HCT116 (cell line): ENCODE results near the gene RNF207. TPM values are rescaled to one million over a fixed set of nuclear protein-coding genes. Genes with fewer than 3 reads are reported as not detected.

Experiments used
- ATAC-seq: fragments of 200-7000 bp; cut with Tn5 transposase; 2 replicates; pipeline ENCODE4 v1.9.1; 2020; ENCODE audit warnings: mild to moderate bottlenecking, moderate library complexity
- BruUV-seq: library from RNA; stranded (reverse); fragments of 400-500 nt; replicated peaks from 2 replicates; lab custom pipeline; 2021; lab: Mats Ljungman, UMichigan
- CTCF ChIA-PET: fragments of 300-600 bp; sonication (Branson Sonifier 250); formaldehyde crosslinking; loops from one replicate; lab custom pipeline; 2021; ENCODE audit warnings: antibody characterized with exemption; lab: Charles Lee
- POLR2A ChIA-PET: fragments of 300-600, 350-600 bp; sonication (Branson Sonifier 250); formaldehyde crosslinking; loops from one replicate; lab custom pipeline; 2021; ENCODE audit warnings: antibody characterized with exemption; lab: Charles Lee
- RAD21 ChIA-PET, 2 experiments: fragments of 300-600 bp; sonication (Branson Sonifier 250); formaldehyde crosslinking; loops; one replicate each; lab custom pipeline; 2023; ENCODE audit warnings: low total read pairs in 2 of 2; ENCODE audit not compliant: uncharacterized antibody in 2 of 2, unreplicated experiment in 2 of 2, low non-redundant PET in 1 of 2; lab: Charles Lee
- DNase-seq: peaks from one replicate; pipeline ENCODE4 v3.0.0-alpha.2; 2010; ENCODE audit warnings: low read depth, low spot score
- H2AFZ ChIP-seq: fragments of 200-600 bp; shearing (Covaris generic), sonication (generic); 2 replicates; pipeline ENCODE4 v1.6.1; 2017; ENCODE audit warnings: low read depth, mixed run types, mixed read lengths, antibody characterized with exemption, low read length; ENCODE audit not compliant: poor library complexity, severe bottlenecking
- H3K27ac ChIP-seq: 2 replicates; pipeline ENCODE4 v1.5.1; 2012; ENCODE audit warnings: low read depth, low read length
- H3K27me3 ChIP-seq: fragments of 200-600 bp; sonication (generic); 2 replicates; pipeline ENCODE4 v1.6.1; 2016; ENCODE audit warnings: mixed run types, low read length, mixed read lengths; ENCODE audit not compliant: insufficient read depth
- H3K36me3 ChIP-seq, 2 experiments: fragments of 200-500 bp in 1 of 2; fragments of 200-600 bp in 1 of 2; sonication (Bioruptor generic) in 1 of 2; sonication (generic) in 1 of 2; 2 replicates each; pipeline versions ENCODE4 v1.5.1 to v1.6.1; 2014 to 2016; ENCODE audit warnings: low read length in 2 of 2, inconsistent platforms in 1 of 2, mixed read lengths in 1 of 2, mixed run types in 1 of 2; ENCODE audit not compliant: insufficient read depth in 2 of 2, control insufficient read depth in 1 of 2
- H3K4me1 ChIP-seq, 2 experiments: fragments of 200-600 bp in 1 of 2; sonication (generic) in 1 of 2; 2 replicates each; pipeline versions ENCODE4 v1.5.1 to v1.6.1; 2012 to 2017; ENCODE audit warnings: low read length in 2 of 2, inconsistent platforms in 1 of 2, mild to moderate bottlenecking in 1 of 2, mixed read lengths in 1 of 2, mixed run types in 1 of 2, moderate library complexity in 1 of 2; ENCODE audit not compliant: insufficient read depth in 2 of 2, control insufficient read depth in 1 of 2
- H3K4me2 ChIP-seq: fragments of 200-600 bp; sonication (generic); 2 replicates; pipeline ENCODE4 v1.6.1; 2017; ENCODE audit warnings: mixed run types, low read length, mixed read lengths
- H3K4me3 ChIP-seq, 2 experiments: fragments of 200-600 bp in 1 of 2; sonication (generic) in 1 of 2; replicated peaks in 1 of 2; 2 replicates each; pipeline ENCODE4 v1.5.1; 2011 to 2016; ENCODE audit warnings: low read length in 2 of 2, control low read depth in 1 of 2, low read depth in 1 of 2, mild to moderate bottlenecking in 1 of 2, mixed read lengths in 1 of 2, mixed run types in 1 of 2
- H3K79me2 ChIP-seq: fragments of 200-600 bp; sonication (generic); 2 replicates; pipeline ENCODE4 v1.6.1; 2017; ENCODE audit warnings: mild to moderate bottlenecking, mixed run types, low read length, moderate library complexity, mixed read lengths; ENCODE audit not compliant: insufficient read depth
- H3K9ac ChIP-seq: fragments of 200-600 bp; sonication (generic); 2 replicates; pipeline ENCODE4 v1.6.1; 2016; ENCODE audit warnings: low read length, mixed read lengths
- H3K9me2 ChIP-seq: fragments of 200-600 bp; sonication (generic), shearing (Covaris generic); 2 replicates; pipeline ENCODE4 v1.6.1; 2017; ENCODE audit warnings: mixed run types, mild to moderate bottlenecking, moderate library complexity; ENCODE audit not compliant: insufficient read depth
- H3K9me3 ChIP-seq, 2 experiments: fragments of 200-500 bp in 1 of 2; fragments of 200-600 bp in 1 of 2; sonication (Bioruptor generic) in 1 of 2; sonication (generic) in 1 of 2; 2 replicates each; pipeline ENCODE4 v1.6.1; 2014 to 2017; ENCODE audit warnings: low read length in 2 of 2, mixed read lengths in 2 of 2, inconsistent platforms in 1 of 2, low read depth in 1 of 2, mild to moderate bottlenecking in 1 of 2, mixed run types in 1 of 2, moderate library complexity in 1 of 2; ENCODE audit not compliant: control insufficient read depth in 1 of 2, insufficient read depth in 1 of 2
- H4K20me1 ChIP-seq: fragments of 200-600 bp; sonication (generic), shearing (Covaris generic); 2 replicates; pipeline ENCODE4 v1.6.1; 2017; ENCODE audit warnings: mixed run types, mild to moderate bottlenecking, moderate library complexity; ENCODE audit not compliant: insufficient read depth
- CEBPB ChIP-seq: IDR thresholded peaks from 2 replicates; pipeline ENCODE4 v1.6.1; 2012; ENCODE audit warnings: low read depth
- CTCF ChIP-seq, 3 experiments: fragments of 200-600 bp in 1 of 3; sonication (generic) in 1 of 3; IDR thresholded peaks in 2 of 3; conservative IDR thresholded peaks in 1 of 3; 2 replicates each; pipeline ENCODE4 v1.5.1; 2012 to 2017; ENCODE audit warnings: low read depth in 2 of 3, low read length in 2 of 3, antibody characterized with exemption in 1 of 3, borderline replicate concordance in 1 of 3, control low read depth in 1 of 3, mild to moderate bottlenecking in 1 of 3, mixed read lengths in 1 of 3, mixed run types in 1 of 3, moderate library complexity in 1 of 3; ENCODE audit not compliant: insufficient read depth in 1 of 3
- SP1 ChIP-seq: IDR thresholded peaks from 2 replicates; pipeline ENCODE4 v1.6.1; 2012; ENCODE audit warnings: low read depth
- TCF7L2 ChIP-seq: IDR thresholded peaks from 2 replicates; pipeline ENCODE4 v1.7.0; 2011; ENCODE audit warnings: borderline replicate concordance, inconsistent platforms; ENCODE audit not compliant: insufficient read depth, insufficient read length; ENCODE audit errors: extremely low read depth
- ZBTB33 ChIP-seq: IDR thresholded peaks from 2 replicates; pipeline ENCODE4 v1.6.1; 2011; ENCODE audit warnings: mild to moderate bottlenecking, low read length, moderate library complexity; ENCODE audit not compliant: insufficient replicate concordance; ENCODE audit errors: extremely low read depth
- intact Hi-C: fragments of 100-400 bp; cut with micrococcal nuclease; formaldehyde crosslinking; loops from 2 replicates; pipeline ENCODE4 v1.10.0; 2022
- total RNA-seq: library from RNA; stranded (reverse); gene quantifications from one replicate; pipeline ENCODE4 v1.2.1, GENCODE V29; 2021; ENCODE audit not compliant: unreplicated experiment

Gene RNF207
- total RNA-seq, 1 experiment from 2014 or later = 61.2 TPM

GRCh38 chr1:6257541-6258069 is 51.7 kb downstream of the RNF207 start:
- no TSS peak for BruUV-seq
- Histone ChIP-seq H3K4me3 (no peak overlapping the region), H3K27ac (no peak overlapping the region), H3K4me2 (no peak overlapping the region), H3K9me2 (no peaks in the 10 kb centered on the region), H3K9ac (no peak overlapping the region), H3K36me3 (no peaks in the 10 kb centered on the region), H2AFZ (no peak overlapping the region), H3K4me1 (peaks cover 11 to 26% of the 10 kb centered on the region in 2 experiments; a peak in 2 of 4 replicates), H3K9me3 (no peaks in the 10 kb centered on the region), H4K20me1 (no peaks in the 10 kb centered on the region), H3K79me2 (no peaks in the 10 kb centered on the region), H3K27me3 (no peaks in the 10 kb centered on the region)
- POLR2A ChIA-PET = no interaction called here
- TF ChIP-seq SP1 (no peak), CEBPB (no peak), CTCF (IDR thresholded peaks at IDR 0.05 in 2 of 3, conservative IDR thresholded peaks at IDR 0.05 in 1 of 3; ENCODE audit: borderline replicate concordance in 1 of 3, insufficient read depth in 1 of 3, low read depth in 2 of 3, low read length in 2 of 3) (no peak), TCF7L2 (no peak), ZBTB33 (no peak)
- CTCF ChIA-PET = no interaction called here
- RAD21 ChIA-PET = no interaction called here
- ATAC-seq = no peak
- intact Hi-C loops = no loop called here
- no peak for DNase-seq
